Spleen (tissue), 11 donors: Measurements from ENCODE around the gene KRT222. TPM values are rescaled to one million over a fixed set of nuclear protein-coding genes. Genes with fewer than 3 reads are reported as not detected.

Experiments
- DNase-seq: peaks from one replicate; pipeline ENCODE4 v3.0.0-alpha.2; 2020
- H3K27ac ChIP-seq, 8 donors: fragments of 200-600 bp; sonication (generic) in 7 of 8; 1 replicate in 4 of 8; 2 replicates in 4 of 8; pipeline versions ENCODE4 v1.5.0 to v1.8.0; 2016 to 2021; ENCODE audit warnings: inconsistent platforms in 4 of 8, mild to moderate bottlenecking in 4 of 8, moderate library complexity in 1 of 8
- H3K27me3 ChIP-seq, 7 donors: fragments of 200-600 bp; sonication (generic) in 6 of 7; replicated peaks in 1 of 7; 1 replicate in 4 of 7; 2 replicates in 3 of 7; pipeline versions ENCODE4 v1.5.0 to v1.8.0; 2016 to 2021; ENCODE audit warnings: inconsistent platforms in 3 of 7, mild to moderate bottlenecking in 1 of 7
- H3K36me3 ChIP-seq, 6 donors: fragments of 200-600 bp; sonication (generic) in 5 of 6; 1 replicate in 4 of 6; 2 replicates in 2 of 6; pipeline versions ENCODE4 v1.5.0 to v1.8.0; 2016 to 2021; ENCODE audit warnings: inconsistent platforms in 2 of 6
- H3K4me1 ChIP-seq, 6 donors: fragments of 200-600 bp; sonication (generic) in 5 of 6; 1 replicate in 3 of 6; 2 replicates in 3 of 6; pipeline versions ENCODE4 v1.5.0 to v1.8.0; 2016 to 2021; ENCODE audit warnings: inconsistent platforms in 3 of 6
- H3K4me3 ChIP-seq, 8 donors: fragments of 200-600 bp; sonication (generic) in 7 of 8; 1 replicate in 4 of 8; 2 replicates in 4 of 8; pipeline versions ENCODE4 v1.5.0 to v1.8.0; 2016 to 2021; ENCODE audit warnings: inconsistent platforms in 4 of 8, mild to moderate bottlenecking in 4 of 8, moderate library complexity in 2 of 8
- H3K9me3 ChIP-seq, 8 donors: fragments of 200-600 bp; sonication (generic) in 7 of 8; 1 replicate in 4 of 8; 2 replicates in 4 of 8; pipeline versions ENCODE4 v1.5.0 to v1.8.0; 2016 to 2021; ENCODE audit warnings: inconsistent platforms in 4 of 8
- POLR2A ChIP-seq, 3 donors: fragments of 450-650 bp; IDR thresholded peaks; one replicate each; pipeline ENCODE4 v1.5.1; 2017; ENCODE audit warnings: antibody characterized with exemption in 3 of 3, mild to moderate bottlenecking in 1 of 3
- POLR2AphosphoS5 ChIP-seq, 3 donors: sonication (generic); formaldehyde crosslinking; IDR thresholded peaks; one replicate each; pipeline ENCODE4 v1.5.1; 2017; ENCODE audit warnings: antibody characterized with exemption in 3 of 3
- WGBS, 5 donors: extraction: QIAGEN DNeasy Blood & Tissue Kit in 3 of 5; methylation state at CpG; one replicate each; pipeline versions ENCODE4 v1.1.5 to v1.1.7; 2013 to 2018; 5-methylcytosine and 5-hydroxymethylcytosine counted together
- intact Hi-C: fragments of 100-400 bp; cut with DNase I; formaldehyde crosslinking; loops from one replicate; pipeline ENCODE4 v1.15.0; 2023; ENCODE audit warnings: low total_unique reads
- polyA plus RNA-seq, 3 donors: library from polyadenylated mRNA; stranded (reverse); fragments of 200-250 nt; gene quantifications; one replicate each; pipeline ENCODE4 v1.2.1, GENCODE V29; 2013
- total RNA-seq, 7 donors: library from RNA; depleted of rRNA in 3 of 7; stranded (reverse); fragments of >200 nt in 3 of 7; fragmentation: NEBNext Ultra II Directional in 4 of 7; extraction: Animal tissue kit (Norgen Biotek cat#: 25700) in 4 of 7; gene quantifications; one replicate each; pipeline versions ENCODE4 v1.1.0 to v1.2.1, GENCODE V29; 2016 to 2021
- TF ChIP-seq, protein P1 (sequence below), 11 experiments: fragments of 200-600 bp in 7 of 11; fragments of 450-650 bp in 4 of 11; sonication (generic) in 4 of 11; IDR thresholded peaks in 8 of 11; conservative IDR thresholded peaks in 3 of 11; 1 replicate in 7 of 11; 2 replicates in 4 of 11; pipeline versions ENCODE4 v1.4.0 to v1.8.0; 2016 to 2021; ENCODE audit warnings: antibody characterized with exemption in 11 of 11, inconsistent platforms in 4 of 11, mild to moderate bottlenecking in 1 of 11
- donor health status: healthy with polysubstance abuse.
- donor health status: DM: no; HTN: no; CAD: no; lungs with moderate emphysema.
- donor health status: DM: no; HTN: no; CAD: no.
- donor health status: Bipolar disorder and iron deficiency.
- donor health status: healthy.
- donor health status: DM: no; HTN: no; CAD: no.
- donor health status: DM: yes; HTN: yes; CAD: no.

KRT222 gene
- total and polyA plus RNA-seq, 10 donors: 2.2 to 13.7 (median 4.6) TPM

DNA sequence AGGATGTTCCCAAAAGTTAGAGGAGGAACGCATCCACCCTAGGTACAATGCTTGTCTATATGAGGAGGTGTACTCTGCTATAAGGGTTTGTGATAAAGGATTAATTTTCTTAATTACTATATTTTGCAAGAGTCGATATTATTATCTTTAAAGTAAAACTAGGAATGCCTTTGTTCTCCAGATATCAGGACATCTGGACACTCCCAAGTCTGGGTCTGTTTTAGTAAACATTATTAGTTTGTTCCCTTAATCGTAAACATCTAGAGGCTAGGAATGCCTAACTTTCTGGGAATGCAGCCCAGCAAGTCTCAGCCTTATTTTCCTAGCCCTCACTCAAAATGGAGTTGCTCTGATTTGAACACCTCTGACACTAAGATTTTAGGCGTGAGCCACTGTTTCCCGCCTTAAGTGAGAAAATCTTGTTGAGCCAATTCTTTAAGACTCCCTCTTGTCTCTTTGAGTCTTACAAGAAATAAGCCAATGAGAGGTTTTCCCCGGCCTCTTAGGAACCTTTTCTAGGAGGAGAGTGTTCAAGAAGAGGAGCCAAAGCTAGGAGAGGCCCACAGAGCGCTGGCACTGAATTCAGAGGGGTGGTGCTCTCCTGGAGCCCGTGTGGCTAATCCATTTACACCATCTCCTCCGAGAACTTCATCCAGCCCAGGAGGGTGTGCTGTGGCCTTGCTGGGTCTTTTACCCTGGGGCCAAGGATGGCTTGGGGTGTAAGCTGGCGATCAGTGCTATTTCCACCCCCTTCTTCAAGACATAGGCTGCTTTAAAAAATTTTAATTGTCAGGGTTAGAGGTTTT is 58.2 kb downstream of the KRT222 start:
- Histone ChIP-seq H3K9me3 (no peaks in the 10 kb centered on the region), H3K4me1 (peaks cover 0 to 85% (median 12%) of the 10 kb centered on the region in 6 donors), H3K27ac (peak overlapping the region in 4 of 8 donors; percentile 21 to 77 (median 63)), H3K4me3 (no peak overlapping the region), H3K27me3 (no peaks in the 10 kb centered on the region), H3K36me3 (no peaks in the 10 kb centered on the region)
- intact Hi-C loops: no loop called here
- WGBS, 5 donors: 76 to 92% (median 86%) methylated on average over 7 to 10 of the region's 10 CpGs
- DNase-seq: no peak
- TF ChIP-seq POLR2A (IDR thresholded peaks at IDR 0.05): no peak
- TF ChIP-seq POLR2AphosphoS5 (IDR thresholded peaks at IDR 0.05): no peak
- TF ChIP-seq, protein P1, sequence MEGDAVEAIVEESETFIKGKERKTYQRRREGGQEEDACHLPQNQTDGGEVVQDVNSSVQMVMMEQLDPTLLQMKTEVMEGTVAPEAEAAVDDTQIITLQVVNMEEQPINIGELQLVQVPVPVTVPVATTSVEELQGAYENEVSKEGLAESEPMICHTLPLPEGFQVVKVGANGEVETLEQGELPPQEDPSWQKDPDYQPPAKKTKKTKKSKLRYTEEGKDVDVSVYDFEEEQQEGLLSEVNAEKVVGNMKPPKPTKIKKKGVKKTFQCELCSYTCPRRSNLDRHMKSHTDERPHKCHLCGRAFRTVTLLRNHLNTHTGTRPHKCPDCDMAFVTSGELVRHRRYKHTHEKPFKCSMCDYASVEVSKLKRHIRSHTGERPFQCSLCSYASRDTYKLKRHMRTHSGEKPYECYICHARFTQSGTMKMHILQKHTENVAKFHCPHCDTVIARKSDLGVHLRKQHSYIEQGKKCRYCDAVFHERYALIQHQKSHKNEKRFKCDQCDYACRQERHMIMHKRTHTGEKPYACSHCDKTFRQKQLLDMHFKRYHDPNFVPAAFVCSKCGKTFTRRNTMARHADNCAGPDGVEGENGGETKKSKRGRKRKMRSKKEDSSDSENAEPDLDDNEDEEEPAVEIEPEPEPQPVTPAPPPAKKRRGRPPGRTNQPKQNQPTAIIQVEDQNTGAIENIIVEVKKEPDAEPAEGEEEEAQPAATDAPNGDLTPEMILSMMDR (IDR thresholded peaks at IDR 0.05 in 8 of 11, conservative IDR thresholded peaks at IDR 0.05 in 3 of 11): no peak

DNA sequence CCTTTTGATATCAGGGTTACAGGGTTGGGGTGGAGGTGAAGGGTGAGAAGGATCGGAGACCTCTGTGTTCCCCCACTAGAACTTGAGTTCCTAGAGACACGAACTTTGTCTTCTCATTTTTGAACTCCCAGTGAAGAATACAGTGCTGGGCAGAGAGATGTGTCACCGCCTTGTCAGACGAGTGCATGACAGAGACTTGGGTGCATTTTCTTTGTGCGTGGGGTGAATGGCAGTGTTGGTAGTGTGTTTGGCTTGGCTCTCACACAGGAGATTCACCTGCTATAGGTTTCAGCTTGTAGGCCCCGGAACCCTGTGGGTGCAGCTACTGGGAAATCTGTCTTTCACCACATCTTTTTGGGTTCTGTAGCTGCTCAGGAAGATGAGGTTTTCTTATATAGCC is 59.7 kb downstream of the KRT222 start:
- intact Hi-C loops: no loop called here
- WGBS, 5 donors: 79 to 92% (median 87%) methylated on average over 6 of the region's 6 CpGs
- Histone ChIP-seq H3K4me1 (peaks cover 0 to 89% (median 14%) of the 10 kb centered on the region in 6 donors), H3K27me3 (no peaks in the 10 kb centered on the region), H3K4me3 (no peak overlapping the region), H3K36me3 (no peaks in the 10 kb centered on the region), H3K27ac (peak overlapping the region in 4 of 8 donors; percentile 8 to 77 (median 56)), H3K9me3 (no peaks in the 10 kb centered on the region)
- peak; percentile 57 for DNase-seq
- TF ChIP-seq, protein P1 (IDR thresholded peaks at IDR 0.05 in 8 of 11, conservative IDR thresholded peaks at IDR 0.05 in 3 of 11): no peak

Other genes starting within 250 kb of the KRT222 start
- gene TOP2A, start 247.3 kb downstream of the KRT222 start, total RNA-seq: 10 to 100 TPM in 5 of 7 donors, 1 to 10 TPM in 2; 5.5 to 37.5 (median 14.4) TPM
- gene TOP2A, start 247.3 kb downstream of the KRT222 start, polyA plus RNA-seq: 10 to 100 TPM in 1 of 3 donors, 1 to 10 TPM in 2; 5.8 to 27.5 (median 8.1) TPM
- gene IGFBP4, start 221.7 kb downstream of the KRT222 start, total RNA-seq: 100 to 1,000 TPM; 287 to 537 (median 336) TPM
- gene IGFBP4, start 221.7 kb downstream of the KRT222 start, polyA plus RNA-seq: 100 to 1,000 TPM in 2 of 3 donors, 10 to 100 TPM in 1; 49.3 to 131 (median 107) TPM
- 1 to 10 TPM in 1 of 7 donors, under 1 TPM in 5, not detected in 1; 0.14 to 1.3 (median 0.41) TPM for gene TNS4, start 163.6 kb downstream of the KRT222 start, total RNA-seq
- gene TNS4, start 163.6 kb downstream of the KRT222 start, polyA plus RNA-seq: under 1 TPM; 0.15 to 0.45 (median 0.21) TPM
- gene CCR7, start 99.7 kb downstream of the KRT222 start, total RNA-seq: 10 to 100 TPM; 31.9 to 77.4 (median 49.9) TPM
- 10 to 100 TPM; 29.0 to 79.1 (median 63.5) TPM for gene CCR7, start 99.7 kb downstream of the KRT222 start, polyA plus RNA-seq
- gene SMARCE1, start 17.4 kb downstream of the KRT222 start, total RNA-seq: 100 to 1,000 TPM in 4 of 7 donors, 10 to 100 TPM in 3; 76.3 to 126 (median 102) TPM
- gene SMARCE1, start 17.4 kb downstream of the KRT222 start, polyA plus RNA-seq: 10 to 100 TPM; 74.2 to 79.6 (median 79.1) TPM
- not detected for gene KRT24, start 38.6 kb upstream of the KRT222 start, total RNA-seq
- under 1 TPM in 1 of 3 donors, not detected in 2; 0.03 TPM for gene KRT24, start 38.6 kb upstream of the KRT222 start, polyA plus RNA-seq
- gene KRT25, start 90.2 kb upstream of the KRT222 start, total RNA-seq: not detected
- gene KRT25, start 90.2 kb upstream of the KRT222 start, polyA plus RNA-seq: not detected
- not detected for gene KRT26, start 107.0 kb upstream of the KRT222 start, total RNA-seq
- gene KRT26, start 107.0 kb upstream of the KRT222 start, polyA plus RNA-seq: not detected
- not detected for gene KRT27, start 117.4 kb upstream of the KRT222 start, total RNA-seq
- gene KRT27, start 117.4 kb upstream of the KRT222 start, polyA plus RNA-seq: under 1 TPM; 0.09 to 0.42 (median 0.12) TPM
- not detected for gene KRT28, start 134.8 kb upstream of the KRT222 start, total RNA-seq
- not detected for gene KRT28, start 134.8 kb upstream of the KRT222 start, polyA plus RNA-seq
- gene KRT10, start 157.4 kb upstream of the KRT222 start, total RNA-seq: 10 to 100 TPM in 4 of 7 donors, 1 to 10 TPM in 3; 4.3 to 39.0 (median 25.9) TPM
- gene KRT10, start 157.4 kb upstream of the KRT222 start, polyA plus RNA-seq: 10 to 100 TPM; 35.3 to 41.8 (median 41.3) TPM
- not detected for gene KRT12, start 202.0 kb upstream of the KRT222 start, total RNA-seq
- gene KRT12, start 202.0 kb upstream of the KRT222 start, polyA plus RNA-seq: not detected
- not detected for gene KRT20, start 220.1 kb upstream of the KRT222 start, total RNA-seq
- under 1 TPM in 2 of 3 donors, not detected in 1; 0.07 to 0.45 TPM for gene KRT20, start 220.1 kb upstream of the KRT222 start, polyA plus RNA-seq